ENCODE results near the gene ZNF276. TPM values are rescaled to one million over a fixed set of nuclear protein-coding genes. Genes with fewer than 3 reads are reported as not detected.

The ZNF276 gene
- total RNA-seq, 1 experiment from 2014 or later: 19.9 TPM

GRCh38 chr16:89761304-89761922, 40.1 kb downstream of the ZNF276 start:
- POLR2A ChIA-PET: no interaction called here
- Histone ChIP-seq H3K27ac (ENCODE audit: low read length) (no peak overlapping the region), H3K4me1 (ENCODE audit: control insufficient read depth, insufficient read depth, low read length) (no peaks in the 10 kb centered on the region), H3K4me3 (ENCODE audit: low read depth in 2 of 2, low read length in 2 of 2) (no peak overlapping the region), H3K27me3 (ENCODE audit: control insufficient read depth, insufficient read depth, low read length) (no peaks in the 10 kb centered on the region), H3K36me3 (ENCODE audit: control insufficient read depth, insufficient read depth, low read length) (no peaks in the 10 kb centered on the region), H3K9me3 (ENCODE audit: control insufficient read depth, insufficient read depth, low read depth, low read length) (no peaks in the 10 kb centered on the region)
- CTCF ChIA-PET: no interaction called here
- no peak for ATAC-seq
- TF ChIP-seq POLR2AphosphoS5 (IDR thresholded peaks at IDR 0.05; ENCODE audit: low read depth, low read length) (no peak), TCF7L2 (IDR thresholded peaks at IDR 0.05; ENCODE audit: low read depth, low read length) (no peak), SIN3A (IDR thresholded peaks at IDR 0.05; ENCODE audit: borderline replicate concordance, insufficient read depth, low read depth, low read length) (no peak), CTCF (IDR thresholded peaks at IDR 0.05) (no peak), REST (IDR thresholded peaks at IDR 0.05; ENCODE audit: insufficient read depth in 1 of 2, low read depth in 2 of 2, low read length in 1 of 2) (no peak)
- BruUV-seq (replicated peaks): no TSS peak
- no peak for DNase-seq (ENCODE audit: low read depth, low spot score)
- in situ Hi-C loops (cut with HindIII; ENCODE audit: low pct_unique_long_range_greater_than_20kb, low sequenced_read_pairs): no loop called here
- intact Hi-C loops (cut with micrococcal nuclease; ENCODE audit: unreplicated experiment): no loop called here

GRCh38 chr16:89764711-89765201, 43.4 kb downstream of the ZNF276 start:
- DNase-seq (ENCODE audit: low read depth, low spot score) (no peak), ATAC-seq (no peak)
- no peaks in the 10 kb centered on the region for H3K4me1 ChIP-seq (ENCODE audit: control insufficient read depth, insufficient read depth, low read length)
- TF ChIP-seq REST (IDR thresholded peaks at IDR 0.05; ENCODE audit: insufficient read depth in 1 of 2, low read depth in 2 of 2, low read length in 1 of 2): no peak
- intact Hi-C loops (cut with micrococcal nuclease; ENCODE audit: unreplicated experiment) (no loop called here), in situ Hi-C loops (cut with HindIII; ENCODE audit: low pct_unique_long_range_greater_than_20kb, low sequenced_read_pairs) (no loop called here)
- peaks cover under 1% of the 10 kb centered on the region; the same call in 1 of the 2 replicates for H3K36me3 ChIP-seq (ENCODE audit: control insufficient read depth, insufficient read depth, low read length)
- CTCF ChIA-PET: interaction anchor here (0.6 kb wide), 1 partner anchor 41 kb away, joined by 3 read pairs; no protein-coding TSS in a partner anchor
- no peak overlapping the region for H3K4me3 ChIP-seq (ENCODE audit: low read depth in 2 of 2, low read length in 2 of 2)
- no TSS peak for BruUV-seq (replicated peaks)
- no peaks in the 10 kb centered on the region for H3K9me3 ChIP-seq (ENCODE audit: control insufficient read depth, insufficient read depth, low read depth, low read length)
- H3K27me3 ChIP-seq (ENCODE audit: control insufficient read depth, insufficient read depth, low read length): no peaks in the 10 kb centered on the region
- POLR2A ChIA-PET: interaction anchor here (0.6 kb wide), 1 partner anchor 11 kb away, joined by 3 read pairs; no protein-coding TSS in a partner anchor
- no peak overlapping the region for H3K27ac ChIP-seq (ENCODE audit: low read length)

All from Panc1 (cell line).